GM12878 (cell line): ENCODE results near the gene CDH4. TPM values are rescaled to one million over a fixed set of nuclear protein-coding genes. Genes with fewer than 3 reads are reported as not detected.

Source experiments
- ATAC-seq: fragments of 200-7000 bp; cut with Tn5 transposase; 3 replicates; pipeline ENCODE4 v1.9.1; 2020; ENCODE audit warnings: mild to moderate bottlenecking, moderate library complexity
- BruUV-seq: library from RNA; stranded (reverse); fragments of 400-500 nt; replicated peaks from 2 replicates; lab custom pipeline; 2021; lab: Mats Ljungman, UMichigan
- CTCF ChIA-PET: fragments of 300-600 bp; sonication (Branson Sonifier 250); formaldehyde crosslinking; extraction: SDS; loops from one replicate; lab custom pipeline; 2021; ENCODE audit warnings: inconsistent platforms; lab: Yijun Ruan, JAX
- POLR2A ChIA-PET: fragments of 350-600 bp; formaldehyde crosslinking; extraction: SDS; loops from one replicate; lab custom pipeline; 2021; ENCODE audit warnings: inconsistent platforms; lab: Charles Lee
- RAD21 ChIA-PET: fragments of 300-600 bp; sonication (Branson Sonifier 250); formaldehyde crosslinking; loops from one replicate; lab custom pipeline; 2023; ENCODE audit warnings: antibody characterized with exemption; ENCODE audit not compliant: unreplicated experiment; lab: Charles Lee
- SMC1A ChIA-PET: fragments of 300-600 bp; sonication (Branson Sonifier 250); formaldehyde crosslinking; loops from one replicate; lab custom pipeline; 2023; ENCODE audit not compliant: unreplicated experiment, uncharacterized antibody; lab: Charles Lee
- DNase-seq: peaks from one replicate; pipeline ENCODE4 v3.0.0-alpha.2; 2011; ENCODE audit warnings: low read depth, low spot score
- FAIRE-seq: peaks from 3 replicates; lab custom pipeline; 2011; peaks lifted over from hg19 to GRCh38; lab: Jason Lieb, UNC
- H2AFZ ChIP-seq: 2 replicates; pipeline ENCODE4 v1.6.0; 2011; ENCODE audit warnings: low read depth, low read length, control low read depth; ENCODE audit not compliant: control insufficient read depth
- H3K27ac ChIP-seq: 2 replicates; pipeline ENCODE4 v1.5.1; 2011; ENCODE audit warnings: control low read depth; ENCODE audit not compliant: control insufficient read depth, insufficient read depth
- H3K27me3 ChIP-seq, 2 experiments: replicated peaks in 1 of 2; 2 replicates each; pipeline versions ENCODE4 v1.6.0 to v1.6.1; 2011; ENCODE audit warnings: low read length in 1 of 2; ENCODE audit not compliant: control insufficient read depth in 2 of 2, insufficient read depth in 2 of 2
- H3K36me3 ChIP-seq, 2 experiments: 2 replicates each; pipeline ENCODE4 v1.5.1; 2011; ENCODE audit warnings: low read length in 1 of 2; ENCODE audit not compliant: control insufficient read depth in 2 of 2, insufficient read depth in 2 of 2
- H3K4me1 ChIP-seq: 2 replicates; pipeline ENCODE4 v1.6.1; 2011; ENCODE audit warnings: mild to moderate bottlenecking, low read length, moderate library complexity, mixed read lengths; ENCODE audit not compliant: control insufficient read depth, insufficient read depth
- H3K4me2 ChIP-seq: 2 replicates; pipeline ENCODE4 v1.6.0; 2011; ENCODE audit warnings: control low read depth; ENCODE audit not compliant: control insufficient read depth, insufficient read depth
- H3K4me3 ChIP-seq: fragments of 200-600 bp; sonication (generic); 2 replicates; pipeline ENCODE4 v1.5.1; 2016
- H3K79me2 ChIP-seq: 2 replicates; pipeline ENCODE4 v1.6.0; 2011; ENCODE audit warnings: low read length; ENCODE audit not compliant: control insufficient read depth, insufficient read depth
- H3K9ac ChIP-seq: 2 replicates; pipeline ENCODE4 v1.8.0; 2011; ENCODE audit warnings: low read length, control low read depth, mixed read lengths; ENCODE audit not compliant: control insufficient read depth, insufficient read depth
- H3K9me3 ChIP-seq: replicated peaks from 3 replicates; pipeline ENCODE4 v1.5.1; 2011; ENCODE audit warnings: mild to moderate bottlenecking, low read length; ENCODE audit not compliant: control insufficient read depth, insufficient read depth
- H4K20me1 ChIP-seq: 2 replicates; pipeline ENCODE4 v1.6.0; 2011; ENCODE audit not compliant: control insufficient read depth, insufficient read depth
- CREB1 ChIP-seq: IDR thresholded peaks from 2 replicates; pipeline ENCODE4 v1.6.1; 2012; ENCODE audit warnings: low read depth, mild to moderate bottlenecking, inconsistent platforms
- FOS ChIP-seq: IDR thresholded peaks from 3 replicates; pipeline ENCODE4 v1.6.1; 2011; ENCODE audit warnings: borderline replicate concordance; ENCODE audit not compliant: insufficient read length; ENCODE audit errors: extremely low read depth
- FOXM1 ChIP-seq: IDR thresholded peaks from 2 replicates; pipeline ENCODE4 v1.6.1; 2012; ENCODE audit warnings: low read depth, mild to moderate bottlenecking, inconsistent platforms, low read length, moderate library complexity
- IKZF1 ChIP-seq: fragments of 450-650 bp; conservative IDR thresholded peaks from 2 replicates; pipeline ENCODE4 v1.6.1; 2017; ENCODE audit warnings: antibody characterized with exemption, mild to moderate bottlenecking
- IRF4 ChIP-seq: IDR thresholded peaks from 2 replicates; pipeline ENCODE4 v1.6.1; 2011; ENCODE audit warnings: low read depth, low read length
- JUNB ChIP-seq: IDR thresholded peaks from 2 replicates; pipeline ENCODE4 v1.6.1; 2016; ENCODE audit warnings: antibody characterized with exemption, mild to moderate bottlenecking
- NFXL1 ChIP-seq: fragments of 450-650 bp; IDR thresholded peaks from 2 replicates; pipeline ENCODE4 v1.6.1; 2017; ENCODE audit warnings: antibody characterized with exemption, mild to moderate bottlenecking, borderline replicate concordance
- NRF1 ChIP-seq: conservative IDR thresholded peaks from 2 replicates; pipeline ENCODE4 v1.6.1; 2011; ENCODE audit warnings: mild to moderate bottlenecking, low read depth, low read length, improper control_type of control experiment
- RUNX3 ChIP-seq: IDR thresholded peaks from 2 replicates; pipeline ENCODE4 v1.6.1; 2012; ENCODE audit warnings: low read length, inconsistent platforms
- SMAD1 ChIP-seq: fragments of 450-650 bp; IDR thresholded peaks from 2 replicates; pipeline ENCODE4 v1.6.1; 2018; ENCODE audit warnings: mild to moderate bottlenecking, low read depth; ENCODE audit not compliant: partially characterized antibody
- SPI1 ChIP-seq: IDR thresholded peaks from 2 replicates; pipeline ENCODE4 v1.6.1; 2011; ENCODE audit warnings: low read depth, mild to moderate bottlenecking, low read length, moderate library complexity, borderline replicate concordance; ENCODE audit not compliant: insufficient read depth
- STAT3 ChIP-seq: IDR thresholded peaks from 2 replicates; pipeline ENCODE4 v1.6.1; 2011; ENCODE audit warnings: low read depth, low read length, improper control_type of control experiment
- TCF12 ChIP-seq: IDR thresholded peaks from 2 replicates; pipeline ENCODE4 v1.6.1; 2011; ENCODE audit warnings: low read depth, mild to moderate bottlenecking, low read length
- TCF7 ChIP-seq: IDR thresholded peaks from 2 replicates; pipeline ENCODE4 v1.6.1; 2014; ENCODE audit warnings: antibody characterized with exemption, borderline replicate concordance
- USF2 ChIP-seq: IDR thresholded peaks from 2 replicates; pipeline ENCODE4 v1.6.1; 2011; ENCODE audit warnings: low read depth, low read length, improper control_type of control experiment, borderline replicate concordance
- YY1 ChIP-seq: IDR thresholded peaks from 2 replicates; pipeline ENCODE4 v1.6.1; 2011; ENCODE audit warnings: low read depth, mild to moderate bottlenecking, low read length
- WGBS: methylation state at CpG from one replicate; pipeline ENCODE4 v1.1.6; 2016; ENCODE audit warnings: low lambda C conversion rate; ENCODE audit not compliant: insufficient replicate concordance, insufficient coverage; ENCODE audit errors: missing lambda C conversion rate; 5-methylcytosine and 5-hydroxymethylcytosine counted together
- in situ Hi-C: fragments of 300-500 bp; cut with MboI; formaldehyde crosslinking; loops from 9 replicates; pipeline ENCODE4 v1.14.3; 2018; ENCODE audit warnings: mixed read lengths
- intact Hi-C: fragments of 100-400 bp; cut with micrococcal nuclease; formaldehyde crosslinking; loops from one replicate; pipeline ENCODE4 v1.14.2; 2022; ENCODE audit not compliant: unreplicated experiment
- polyA plus RNA-seq, 11 experiments: library from polyadenylated mRNA; depleted of rRNA in 4 of 11; unstranded in 6 of 11; stranded (reverse) in 5 of 11; fragments of >200 nt; fragmentation: Nextera tagmentation in 4 of 11; fragmentation: Illumina TruSeq in 1 of 11; extraction: Ambion mirVana in 4 of 11; extraction: Trizol in 1 of 11; gene quantifications; 1 replicate in 1 of 11; 2 replicates in 10 of 11; pipeline versions ENCODE4 v1.2.1 to v1.2.3, GENCODE V29; 2011 to 2016; ENCODE audit warnings: inconsistent platforms in 2 of 11, missing spikeins in 2 of 11, low read depth in 1 of 11
- total RNA-seq, 4 experiments: library from RNA; depleted of rRNA in 3 of 4; stranded (reverse); fragments of >200 nt in 3 of 4; fragmentation: Illumina TruSeq in 1 of 4; extraction: Trizol in 1 of 4; gene quantifications; 2 replicates each; pipeline versions ENCODE4 v1.2.1 to v1.2.3, GENCODE V29; 2013 to 2021
- TF ChIP-seq, protein P1 (sequence below): fragments of 450-650 bp; IDR thresholded peaks from 2 replicates; pipeline ENCODE4 v1.6.1; 2017; ENCODE audit warnings: mild to moderate bottlenecking, low read depth, inconsistent platforms; ENCODE audit not compliant: poor library complexity, severe bottlenecking
- TF ChIP-seq, protein P2 (sequence below): IDR thresholded peaks from 2 replicates; pipeline ENCODE4 v1.6.1; 2011; ENCODE audit warnings: borderline replicate concordance, low read depth, mild to moderate bottlenecking, moderate library complexity, low read length; ENCODE audit not compliant: insufficient read depth, poor library complexity, severe bottlenecking

CDH4 gene
- total and polyA plus RNA-seq, 10 of the 15 experiments (the other 5 are each of a cell fraction or from before 2014, with no cell fraction given), result not detected

GRCh38 chr20:61526907-61527306, 274.8 kb downstream of the CDH4 start (continued):
- TF ChIP-seq YY1 (no peak), TCF7 (no peak), STAT3 (no peak), IKZF1 (no peak), FOXM1 (no peak), RUNX3 (no peak), FOS (no peak)
- TF ChIP-seq, protein P1, sequence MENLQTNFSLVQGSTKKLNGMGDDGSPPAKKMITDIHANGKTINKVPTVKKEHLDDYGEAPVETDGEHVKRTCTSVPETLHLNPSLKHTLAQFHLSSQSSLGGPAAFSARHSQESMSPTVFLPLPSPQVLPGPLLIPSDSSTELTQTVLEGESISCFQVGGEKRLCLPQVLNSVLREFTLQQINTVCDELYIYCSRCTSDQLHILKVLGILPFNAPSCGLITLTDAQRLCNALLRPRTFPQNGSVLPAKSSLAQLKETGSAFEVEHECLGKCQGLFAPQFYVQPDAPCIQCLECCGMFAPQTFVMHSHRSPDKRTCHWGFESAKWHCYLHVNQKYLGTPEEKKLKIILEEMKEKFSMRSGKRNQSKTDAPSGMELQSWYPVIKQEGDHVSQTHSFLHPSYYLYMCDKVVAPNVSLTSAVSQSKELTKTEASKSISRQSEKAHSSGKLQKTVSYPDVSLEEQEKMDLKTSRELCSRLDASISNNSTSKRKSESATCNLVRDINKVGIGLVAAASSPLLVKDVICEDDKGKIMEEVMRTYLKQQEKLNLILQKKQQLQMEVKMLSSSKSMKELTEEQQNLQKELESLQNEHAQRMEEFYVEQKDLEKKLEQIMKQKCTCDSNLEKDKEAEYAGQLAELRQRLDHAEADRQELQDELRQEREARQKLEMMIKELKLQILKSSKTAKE, result no peak

GRCh38 chr20:61527626-61528025, 275.6 kb downstream of the CDH4 start:
- H3K79me2 ChIP-seq, result no peaks in the 10 kb centered on the region
- no peaks in the 10 kb centered on the region for H4K20me1 ChIP-seq
- no peak overlapping the region for H3K27ac ChIP-seq
- no peak for ATAC-seq
- intact Hi-C loops (no loop called here), in situ Hi-C loops (no loop called here)
- H3K9ac ChIP-seq, result no peak overlapping the region
- no peaks in the 10 kb centered on the region for H3K36me3 ChIP-seq
- no peak for FAIRE-seq
- ChIA-PET POLR2A (no interaction called here), SMC1A (no interaction called here), CTCF (no interaction called here), RAD21 (no interaction called here)
- H3K4me1 ChIP-seq, result no peaks in the 10 kb centered on the region
- WGBS, result 33% methylated on average over 6 of the region's 11 CpGs
- H3K9me3 ChIP-seq, result no peaks in the 10 kb centered on the region; the same call in 2 of the 3 replicates
- no peak overlapping the region for H2AFZ ChIP-seq
- no peak overlapping the region for H3K4me3 ChIP-seq
- DNase-seq, result no peak
- no peaks in the 10 kb centered on the region for H3K27me3 ChIP-seq
- no TSS peak for BruUV-seq
- no peak overlapping the region for H3K4me2 ChIP-seq
- no peak for TF ChIP-seq STAT3
- TF ChIP-seq NFXL1, result no peak
- no peak for TF ChIP-seq SPI1
- TF ChIP-seq TCF7, result no peak
- TF ChIP-seq NRF1, result no peak
- no peak for TF ChIP-seq CREB1
- no peak for TF ChIP-seq USF2
- no peak for TF ChIP-seq SMAD1
- TF ChIP-seq, protein P2, sequence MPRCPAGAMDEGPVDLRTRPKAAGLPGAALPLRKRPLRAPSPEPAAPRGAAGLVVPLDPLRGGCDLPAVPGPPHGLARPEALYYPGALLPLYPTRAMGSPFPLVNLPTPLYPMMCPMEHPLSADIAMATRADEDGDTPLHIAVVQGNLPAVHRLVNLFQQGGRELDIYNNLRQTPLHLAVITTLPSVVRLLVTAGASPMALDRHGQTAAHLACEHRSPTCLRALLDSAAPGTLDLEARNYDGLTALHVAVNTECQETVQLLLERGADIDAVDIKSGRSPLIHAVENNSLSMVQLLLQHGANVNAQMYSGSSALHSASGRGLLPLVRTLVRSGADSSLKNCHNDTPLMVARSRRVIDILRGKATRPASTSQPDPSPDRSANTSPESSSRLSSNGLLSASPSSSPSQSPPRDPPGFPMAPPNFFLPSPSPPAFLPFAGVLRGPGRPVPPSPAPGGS, result no peak
- no peak for TF ChIP-seq JUNB
- no peak for TF ChIP-seq IRF4
- TF ChIP-seq TCF12, result no peak
